Measurements from ENCODE around the gene TRAPPC11. TPM values are rescaled to one million over a fixed set of nuclear protein-coding genes. Genes with fewer than 3 reads are reported as not detected.

TRAPPC11 gene
- total RNA-seq, 1 donor from 2014 or later: 26.3 TPM

DNA sequence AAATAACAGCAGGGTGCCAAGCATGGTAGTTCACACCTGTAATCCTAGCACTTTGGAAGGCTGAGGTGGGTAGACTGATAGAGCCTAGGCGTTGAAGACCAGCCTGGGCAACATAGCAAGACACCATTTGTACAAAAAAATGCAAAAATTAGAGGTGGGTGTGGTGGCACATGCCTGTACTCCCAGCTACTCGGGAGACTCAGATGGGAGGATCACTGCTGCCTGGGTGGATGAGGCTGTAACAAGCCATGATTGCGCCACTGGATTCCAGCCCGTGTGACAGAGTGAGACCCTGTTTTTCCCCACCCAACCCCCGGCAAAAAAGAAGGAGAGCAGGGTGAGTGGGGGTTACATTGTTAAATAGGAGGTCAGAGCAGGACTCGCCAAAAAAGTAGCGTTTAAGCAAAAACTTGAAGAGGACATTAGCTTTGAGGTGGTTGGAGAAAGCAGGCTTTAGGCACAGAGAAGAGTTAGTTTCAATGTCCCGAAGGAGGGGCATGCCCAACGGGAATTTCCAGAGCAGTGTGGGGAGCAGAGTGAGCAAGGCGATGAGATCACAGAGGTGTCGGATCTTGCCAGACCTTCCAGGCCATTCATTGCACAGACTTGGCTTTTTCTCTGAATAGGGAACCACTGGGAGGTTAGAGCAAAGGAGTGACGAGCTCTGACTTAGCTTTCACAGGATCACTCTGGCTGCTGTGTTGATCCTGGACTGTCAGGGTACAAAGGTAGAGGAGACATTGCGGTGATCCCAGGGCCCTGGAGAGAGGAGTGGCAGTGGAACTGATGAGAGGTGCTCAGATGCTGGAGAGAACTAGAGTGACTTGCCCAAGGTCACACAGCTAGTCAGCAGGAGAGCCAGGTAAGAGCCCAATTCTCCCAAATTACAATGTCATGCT is 70.6 kb downstream of the TRAPPC11 start:
- Mint-ChIP-seq H3K27me3 (ENCODE audit: low read depth) (peaks cover 6% of the 10 kb centered on the region), H3K36me3 (ENCODE audit: low read depth) (no peaks in the 10 kb centered on the region), H3K9me3 (ENCODE audit: low read depth) (no peaks in the 10 kb centered on the region), H3K27ac (ENCODE audit: unreplicated experiment) (no peak overlapping the region), H3K4me1 (ENCODE audit: low read depth) (no peaks in the 10 kb centered on the region), H3K4me3 (ENCODE audit: unreplicated experiment) (no peak overlapping the region)
- TF ChIP-seq, protein P1, sequence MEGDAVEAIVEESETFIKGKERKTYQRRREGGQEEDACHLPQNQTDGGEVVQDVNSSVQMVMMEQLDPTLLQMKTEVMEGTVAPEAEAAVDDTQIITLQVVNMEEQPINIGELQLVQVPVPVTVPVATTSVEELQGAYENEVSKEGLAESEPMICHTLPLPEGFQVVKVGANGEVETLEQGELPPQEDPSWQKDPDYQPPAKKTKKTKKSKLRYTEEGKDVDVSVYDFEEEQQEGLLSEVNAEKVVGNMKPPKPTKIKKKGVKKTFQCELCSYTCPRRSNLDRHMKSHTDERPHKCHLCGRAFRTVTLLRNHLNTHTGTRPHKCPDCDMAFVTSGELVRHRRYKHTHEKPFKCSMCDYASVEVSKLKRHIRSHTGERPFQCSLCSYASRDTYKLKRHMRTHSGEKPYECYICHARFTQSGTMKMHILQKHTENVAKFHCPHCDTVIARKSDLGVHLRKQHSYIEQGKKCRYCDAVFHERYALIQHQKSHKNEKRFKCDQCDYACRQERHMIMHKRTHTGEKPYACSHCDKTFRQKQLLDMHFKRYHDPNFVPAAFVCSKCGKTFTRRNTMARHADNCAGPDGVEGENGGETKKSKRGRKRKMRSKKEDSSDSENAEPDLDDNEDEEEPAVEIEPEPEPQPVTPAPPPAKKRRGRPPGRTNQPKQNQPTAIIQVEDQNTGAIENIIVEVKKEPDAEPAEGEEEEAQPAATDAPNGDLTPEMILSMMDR (IDR thresholded peaks at IDR 0.05): no peak
- DNase-seq (ENCODE audit: low spot score): no peak

DNA sequence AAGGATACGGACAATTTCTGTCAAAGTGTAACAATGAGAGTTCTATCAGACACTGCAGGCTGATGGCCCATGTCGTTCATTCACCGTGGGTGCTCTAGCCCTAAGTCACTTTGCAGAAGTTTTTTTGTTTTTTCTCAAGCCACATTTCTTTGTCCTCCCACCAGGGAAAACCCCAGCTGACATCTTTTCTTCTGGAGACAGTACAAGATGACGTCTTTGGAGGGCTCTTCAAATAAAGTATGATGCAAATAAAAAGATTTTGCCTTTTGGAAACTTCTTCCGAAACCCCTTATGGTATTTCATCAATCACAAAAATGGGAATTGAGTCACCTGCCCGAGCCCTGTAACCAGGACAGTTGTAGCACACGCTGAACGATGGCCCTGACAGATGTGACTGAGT is 73.2 kb downstream of the TRAPPC11 start:
- H3K4me3 Mint-ChIP-seq (ENCODE audit: unreplicated experiment): no peak overlapping the region
- no peak for DNase-seq (ENCODE audit: low spot score)
- no peak overlapping the region for H3K27ac Mint-ChIP-seq (ENCODE audit: unreplicated experiment)
- no peaks in the 10 kb centered on the region for H3K36me3 Mint-ChIP-seq (ENCODE audit: low read depth)
- H3K27me3 Mint-ChIP-seq (ENCODE audit: low read depth): peaks cover 3% of the 10 kb centered on the region
- TF ChIP-seq, protein P1 (IDR thresholded peaks at IDR 0.05): no peak
- no peaks in the 10 kb centered on the region for H3K9me3 Mint-ChIP-seq (ENCODE audit: low read depth)
- no peaks in the 10 kb centered on the region for H3K4me1 Mint-ChIP-seq (ENCODE audit: low read depth)

DNA sequence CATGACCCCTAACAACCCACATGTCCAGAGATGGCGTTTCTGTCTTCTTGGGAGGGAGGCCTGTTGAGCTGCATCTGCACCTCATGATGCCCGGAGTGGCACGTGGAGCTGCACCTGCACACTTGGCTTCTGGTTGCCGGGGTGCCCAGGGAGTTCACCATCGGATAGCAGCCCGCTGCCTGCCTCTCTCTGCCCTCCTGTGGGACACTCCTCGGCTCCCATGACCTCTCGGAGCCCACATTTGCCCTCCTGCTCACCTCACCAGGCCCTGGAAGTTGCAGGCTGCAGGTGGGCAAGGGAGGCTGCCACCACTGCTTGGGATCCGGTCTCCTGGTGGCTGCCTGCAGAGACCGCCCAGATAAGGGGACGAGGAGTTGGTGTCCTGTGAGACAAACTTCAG is 74.1 kb downstream of the TRAPPC11 start:
- Mint-ChIP-seq H3K9me3 (ENCODE audit: low read depth) (no peaks in the 10 kb centered on the region), H3K27ac (ENCODE audit: unreplicated experiment) (no peak overlapping the region), H3K36me3 (ENCODE audit: low read depth) (no peaks in the 10 kb centered on the region), H3K27me3 (ENCODE audit: low read depth) (peaks cover 3% of the 10 kb centered on the region), H3K4me1 (ENCODE audit: low read depth) (no peaks in the 10 kb centered on the region), H3K4me3 (ENCODE audit: unreplicated experiment) (no peak overlapping the region)
- TF ChIP-seq, protein P1 (IDR thresholded peaks at IDR 0.05): no peak
- DNase-seq (ENCODE audit: low spot score): no peak

DNA sequence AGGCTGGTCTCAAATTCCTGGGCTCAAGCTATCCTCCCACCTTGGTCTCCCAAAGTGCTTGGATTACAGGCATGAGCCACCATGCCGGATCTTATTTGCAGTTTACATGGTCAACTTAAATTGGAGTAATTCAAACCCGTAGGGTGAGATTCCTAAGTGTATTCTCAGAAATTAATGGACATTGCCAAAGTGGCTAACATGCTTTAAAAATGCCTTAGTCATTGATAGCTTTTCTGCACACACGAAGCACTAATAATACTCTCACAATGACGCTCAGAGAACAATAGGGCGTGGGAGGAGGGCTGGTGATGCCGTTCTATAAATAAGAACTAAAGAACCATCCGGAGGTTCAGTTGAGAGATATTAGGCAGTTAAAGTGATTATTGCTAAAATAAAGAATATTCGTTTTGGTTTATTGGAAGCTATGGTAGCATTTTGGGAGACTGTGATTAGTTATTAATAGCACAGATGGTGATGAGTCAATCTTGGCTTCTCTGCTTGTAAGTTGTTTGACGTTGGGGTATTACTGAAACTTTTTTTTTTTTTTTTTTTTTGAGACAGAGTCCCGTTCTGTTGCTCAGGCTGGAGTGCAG is 79.1 kb downstream of the TRAPPC11 start:
- Mint-ChIP-seq H3K27ac (ENCODE audit: unreplicated experiment) (no peak overlapping the region), H3K4me3 (ENCODE audit: unreplicated experiment) (no peak overlapping the region)

DNA sequence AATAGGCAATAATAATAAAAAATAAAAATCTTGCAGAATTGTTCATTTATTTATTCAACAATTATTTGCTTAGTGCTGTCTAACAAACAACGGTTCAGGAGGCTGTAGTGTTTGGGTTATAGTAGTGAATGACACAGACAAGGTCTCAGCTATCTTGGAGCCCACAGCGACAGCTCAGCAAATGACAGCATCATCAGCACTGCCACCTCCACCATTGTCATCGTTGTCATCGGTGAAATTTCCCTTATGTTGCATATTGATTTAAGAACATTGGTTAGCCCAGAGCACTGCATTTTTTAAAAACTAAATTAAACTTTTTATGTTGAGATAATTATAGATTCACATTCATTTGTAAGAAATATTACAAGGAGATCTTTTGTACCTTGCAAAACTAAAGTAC is 79.9 kb downstream of the TRAPPC11 start:
- no peak for DNase-seq (ENCODE audit: low spot score)
- Mint-ChIP-seq H3K27me3 (ENCODE audit: low read depth) (no peaks in the 10 kb centered on the region), H3K4me3 (ENCODE audit: unreplicated experiment) (no peak overlapping the region), H3K27ac (ENCODE audit: unreplicated experiment) (no peak overlapping the region), H3K4me1 (ENCODE audit: low read depth) (no peaks in the 10 kb centered on the region), H3K36me3 (ENCODE audit: low read depth) (no peaks in the 10 kb centered on the region), H3K9me3 (ENCODE audit: low read depth) (no peaks in the 10 kb centered on the region)
- TF ChIP-seq, protein P1 (IDR thresholded peaks at IDR 0.05): no peak

More for the DNA sequence above, 79.1 kb downstream of the TRAPPC11 start:
- Mint-ChIP-seq H3K9me3 (ENCODE audit: low read depth) (no peaks in the 10 kb centered on the region), H3K36me3 (ENCODE audit: low read depth) (no peaks in the 10 kb centered on the region), H3K4me1 (ENCODE audit: low read depth) (no peaks in the 10 kb centered on the region), H3K27me3 (ENCODE audit: low read depth) (no peaks in the 10 kb centered on the region)
- DNase-seq (ENCODE audit: low spot score): no peak
- TF ChIP-seq, protein P1 (IDR thresholded peaks at IDR 0.05): no peak
